NCI-H187 treated with DMSO at 0.1 percent for 48 hours (cell line): ENCODE data around the gene LRRC4B.
A peak's percentile ranks its signal among the peaks of the same experiment; 100 is the strongest.
"Not testable (repeated sequence)": the region's sequence is repeated elsewhere in the genome, so short reads cannot be mapped to it uniquely, and the experiment has no call there.

Experiments
- DNase-seq: peaks from one replicate; lab custom pipeline; 2025; lab: John Stamatoyannopoulos, UW

The LRRC4B gene

DNA sequence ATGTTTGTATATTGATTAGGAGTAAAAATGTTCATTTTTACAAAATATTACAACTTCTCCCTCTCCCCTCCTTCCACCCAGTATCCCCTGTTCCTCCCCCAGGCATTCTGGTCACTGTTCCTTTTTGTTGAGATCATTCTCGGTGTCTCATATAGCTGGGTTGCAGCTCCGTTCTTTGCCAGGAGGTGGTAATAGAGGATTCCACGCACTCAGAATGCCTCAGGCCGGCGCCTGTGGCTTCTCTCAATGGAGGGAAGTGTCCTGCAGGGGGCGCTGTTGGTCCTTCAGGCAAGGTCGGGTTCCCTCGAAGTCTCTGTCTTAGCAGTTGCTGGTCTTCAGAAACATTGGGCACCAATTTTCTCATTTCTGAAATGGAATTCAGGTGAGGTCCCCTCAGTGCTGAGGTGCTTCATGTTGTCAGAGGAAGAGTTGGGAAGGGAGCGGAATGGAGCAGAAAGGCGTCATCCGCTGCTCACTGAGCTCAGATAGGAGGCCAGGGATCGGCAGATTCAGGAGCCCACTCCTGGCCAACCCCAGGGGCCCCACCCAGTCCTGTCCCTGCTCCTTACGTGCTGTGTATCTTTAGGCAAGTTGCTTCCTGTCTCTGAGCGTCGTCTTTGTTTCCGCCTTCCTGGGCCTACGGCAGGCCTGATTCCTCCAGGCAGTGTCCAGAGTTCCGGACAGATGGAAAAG, 81.3 kb downstream of the LRRC4B start:
- DNase-seq = no peak

- DNase-seq = no peak
These were observed 82.8 kb downstream of the LRRC4B start for GRCh38 chr19:50485284-50485955.

- DNase-seq = no peak
These were observed 85.3 kb downstream of the LRRC4B start for GRCh38 chr19:50482916-50483315.

DNA sequence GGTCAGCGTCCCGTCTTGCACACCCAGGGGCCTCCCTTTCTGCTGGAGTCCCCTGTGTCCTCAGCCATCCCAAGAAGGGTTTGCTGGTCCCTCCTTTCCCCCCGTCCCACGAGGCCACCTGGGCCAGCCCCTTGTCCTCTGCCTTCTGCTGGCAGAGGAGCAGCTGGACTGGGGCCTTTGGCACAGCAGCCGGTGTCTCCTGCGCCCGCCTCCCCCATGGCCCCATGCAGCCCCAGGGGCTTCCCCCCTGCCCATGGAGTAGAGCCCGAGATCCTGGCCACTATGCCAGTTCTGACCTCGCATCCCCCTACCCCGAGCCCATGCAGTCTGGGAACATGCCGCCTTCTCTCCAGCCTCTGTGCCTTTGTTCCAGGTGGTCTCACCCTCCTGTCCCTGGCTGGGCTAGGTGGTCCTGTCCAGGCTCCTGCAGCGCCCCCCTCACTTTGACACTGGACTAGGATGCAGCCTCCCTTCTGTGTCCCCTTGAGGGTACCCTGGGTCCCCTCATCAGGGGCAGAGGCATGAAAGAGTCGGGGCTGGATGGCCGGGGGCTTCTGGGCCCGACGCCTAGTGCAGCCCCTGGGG, 85.9 kb downstream of the LRRC4B start:
- no peak for DNase-seq

- no peak for DNase-seq
These were observed 86.7 kb downstream of the LRRC4B start for GRCh38 chr19:50481351-50482149.

- DNase-seq = no peak
These were observed 87.7 kb downstream of the LRRC4B start for GRCh38 chr19:50480281-50481111.

GRCh38 chr19:50479761-50480251, 88.4 kb downstream of the LRRC4B start:
- DNase-seq = no peak

- no peak for DNase-seq
These were observed 89.1 kb downstream of the LRRC4B start for GRCh38 chr19:50478901-50479715.

DNA sequence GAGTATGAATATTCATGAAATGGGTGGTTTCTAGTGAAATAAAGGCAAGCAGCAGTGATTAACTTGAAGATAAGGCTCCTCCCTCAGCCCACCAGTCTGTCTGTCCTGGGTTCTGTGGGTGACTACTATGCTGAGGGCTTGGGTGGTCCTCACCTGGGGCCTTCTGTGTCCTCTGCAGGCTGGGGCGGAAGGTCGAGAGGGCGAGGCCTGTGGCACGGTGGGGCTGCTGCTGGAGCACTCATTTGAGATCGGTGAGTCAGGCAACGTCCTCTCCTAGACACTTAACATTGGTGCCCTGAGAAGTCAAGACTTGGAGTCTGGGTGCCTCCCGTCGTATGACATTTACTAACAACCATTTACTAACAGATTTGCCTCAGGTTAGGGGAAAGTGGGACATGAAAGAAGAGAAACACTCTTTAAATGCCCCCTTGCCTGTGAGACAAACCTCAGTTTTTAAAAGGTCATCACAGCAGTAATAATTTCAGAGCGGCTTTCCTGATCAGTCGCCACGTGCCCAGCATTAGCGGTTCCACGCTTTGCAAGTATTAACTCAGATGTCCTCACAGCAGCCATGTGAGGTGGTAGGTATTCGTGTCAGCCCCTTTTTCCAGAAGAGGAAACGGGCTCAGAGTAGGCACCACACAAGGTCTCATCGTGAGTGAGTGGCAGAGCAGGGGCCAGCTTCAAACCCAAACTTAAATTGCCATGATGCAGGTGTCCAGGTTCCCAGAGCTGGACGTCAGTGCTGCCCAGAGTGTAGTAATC, 90.3 kb downstream of the LRRC4B start:
- no peak for DNase-seq

DNA sequence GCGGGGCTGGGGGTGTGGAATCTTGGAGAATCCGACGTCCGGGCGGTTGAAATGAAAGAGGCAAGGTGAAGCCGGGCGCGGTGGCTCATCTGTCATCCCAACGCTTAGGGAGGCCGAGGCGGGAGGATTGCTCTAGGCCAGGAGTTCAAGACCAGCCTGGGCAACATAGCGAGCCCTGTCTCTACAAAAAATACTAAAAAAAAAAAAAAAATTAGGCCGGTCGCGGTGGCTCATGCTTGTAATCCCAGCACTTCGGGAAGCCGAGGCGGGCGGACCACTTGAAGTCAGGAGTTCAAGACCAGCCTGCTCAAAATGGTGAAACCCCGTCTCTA, 91.4 kb downstream of the LRRC4B start:
- DNase-seq = no peak

DNA sequence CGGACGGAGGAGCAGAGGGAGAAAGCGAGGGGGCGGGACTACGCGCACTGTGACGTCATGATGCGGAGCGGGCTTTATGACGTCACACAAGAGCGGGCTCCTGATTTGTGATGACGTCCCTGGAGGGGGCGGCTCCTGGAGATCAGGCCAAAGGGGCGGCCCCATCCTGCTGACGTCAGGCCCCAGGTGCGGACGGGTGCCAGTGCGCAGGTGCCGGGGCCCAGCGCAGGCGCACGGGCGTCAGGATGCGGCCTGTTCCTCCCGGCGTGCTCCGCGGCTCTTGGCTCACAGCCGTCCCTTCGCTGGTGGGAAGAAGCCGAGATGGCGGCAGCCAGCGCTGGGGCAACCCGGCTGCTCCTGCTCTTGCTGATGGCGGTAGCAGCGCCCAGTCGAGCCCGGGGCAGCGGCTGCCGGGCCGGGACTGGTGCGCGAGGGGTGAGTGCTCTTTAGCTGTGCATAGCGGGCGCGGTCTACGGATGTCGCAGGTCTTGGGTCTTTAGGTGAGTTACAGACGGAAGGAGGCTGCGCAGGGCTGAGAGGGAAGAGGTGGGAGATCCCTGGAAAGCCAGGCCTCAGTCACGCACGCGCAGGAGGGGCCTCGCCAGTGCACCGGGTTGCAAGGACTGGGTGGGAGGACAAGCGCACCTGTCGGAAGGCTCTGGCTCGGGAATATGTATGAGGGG, 91.9 kb downstream of the LRRC4B start, which contains the start of the genes EMC10 and GARIN5A:
Gene EMC10 (plus strand): TSS at position 284 of the 683 bp plus-strand sequence. CDS start 38 bp downstream, at position 322.
Gene GARIN5A (minus strand): TSS at position 625 of the 683 bp plus-strand sequence. CDS start 460 bp downstream, at position 165.
- DNase-seq = peak; percentile 19

- DNase-seq = no peak
These were observed 92.5 kb downstream of the LRRC4B start for GRCh38 chr19:50475736-50476223.

DNA sequence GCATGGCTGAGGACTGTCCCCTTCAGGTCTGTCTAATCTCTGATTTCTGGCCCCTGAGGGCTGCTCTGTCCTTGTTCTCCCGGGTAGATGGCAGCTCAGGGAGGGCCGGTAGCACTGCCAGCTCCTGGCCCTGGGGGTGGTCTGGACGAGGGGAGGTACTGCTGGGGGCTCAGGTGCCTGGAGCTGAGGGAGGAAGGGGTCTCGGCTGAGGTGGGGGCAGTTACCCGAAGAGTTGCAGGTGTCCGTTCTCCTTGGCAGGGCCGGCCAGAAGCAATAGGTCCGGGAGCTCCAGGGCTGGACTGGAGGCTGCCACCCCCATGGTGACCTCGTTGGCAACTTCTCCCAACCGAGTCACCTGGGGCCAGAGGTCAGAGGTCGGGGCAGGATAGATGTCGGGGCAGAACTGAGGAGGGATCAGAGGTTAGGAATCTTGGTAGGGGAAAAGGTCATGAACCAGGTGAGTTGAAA, 93.1 kb downstream of the LRRC4B start:
- no peak for DNase-seq

GRCh38 chr19:50473336-50473735, 94.9 kb downstream of the LRRC4B start:
- DNase-seq = not testable (repeated sequence)

DNA sequence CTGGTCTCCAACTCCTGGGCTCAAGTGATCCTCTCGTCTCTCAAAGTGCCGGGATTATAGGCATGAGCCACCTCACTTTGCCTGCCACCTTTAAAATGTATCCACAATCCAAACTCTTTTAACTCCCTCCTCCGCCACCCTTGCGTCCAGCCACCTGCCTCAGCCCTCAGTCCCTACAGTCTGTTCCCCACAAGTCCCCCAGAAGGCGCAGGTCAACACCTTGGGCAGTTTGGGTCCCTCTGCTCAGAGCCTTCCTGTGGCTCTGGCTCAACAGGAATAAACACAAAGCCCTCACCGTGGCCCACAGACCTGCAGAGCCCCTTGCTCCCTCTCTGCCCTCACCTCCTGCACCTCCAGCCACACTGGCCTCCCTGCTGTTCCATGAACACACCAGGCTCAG, 99.4 kb downstream of the LRRC4B start:
- DNase-seq = no peak

- DNase-seq = no peak
These were observed 100.7 kb downstream of the LRRC4B start for GRCh38 chr19:50467566-50467965.
